ENCODE data around the gene IGSF9B. TPM values are rescaled to one million over a fixed set of nuclear protein-coding genes. Genes with fewer than 3 reads are reported as not detected.

The IGSF9B gene
- total and polyA plus RNA-seq, 2 of the 13 experiments (the other 11 are each of a cell fraction or from before 2014, with no cell fraction given), result not detected

- peaks cover 4 to 46% of the 10 kb centered on the region in 2 experiments for H3K27me3 ChIP-seq (ENCODE audit: control insufficient read depth in 1 of 2, insufficient read depth in 2 of 2, low read length in 2 of 2)
- H4K20me1 ChIP-seq (ENCODE audit: insufficient read depth, low read length), result no peaks in the 10 kb centered on the region
- H3K27ac ChIP-seq (ENCODE audit: extremely low read length, insufficient read depth, low read length), result no peak overlapping the region
- H3K4me2 ChIP-seq (ENCODE audit: low read depth, low read length), result no peak overlapping the region
- FAIRE-seq (no peak), ATAC-seq (no peak), DNase-seq (ENCODE audit: low spot score) (no peak)
- H2AFZ ChIP-seq (ENCODE audit: low read length), result no peak overlapping the region
- intact Hi-C loops (cut with micrococcal nuclease; ENCODE audit: unreplicated experiment) (no loop called here), in situ Hi-C loops (cut with HindIII; ENCODE audit: extremely low pct_ligation_motif_present, low pct_unique_long_range_greater_than_20kb) (no loop called here)
- no peak overlapping the region for H3K4me3 ChIP-seq (replicated peaks in 1 of 3; ENCODE audit: insufficient read depth in 1 of 3, low read depth in 2 of 3, low read length in 3 of 3)
- ChIA-PET POLR2A (no interaction called here), CTCF (ENCODE audit: low intra/inter-chr PET ratio, low total read pairs) (no interaction called here)
- 43% methylated on average over 13 of the region's 13 CpGs for WGBS (ENCODE audit: low lambda C conversion rate)
- H3K9me3 ChIP-seq (ENCODE audit: low read length), result no peaks in the 10 kb centered on the region
- no peaks in the 10 kb centered on the region for H3K79me2 ChIP-seq (ENCODE audit: insufficient read depth, low read length)
- H3K9ac ChIP-seq (ENCODE audit: insufficient read depth, low read depth, low read length), result no peak overlapping the region
- no TSS peak for BruUV-seq (replicated peaks)
- H3K4me1 ChIP-seq (ENCODE audit: insufficient read depth, low read length), result no peaks in the 10 kb centered on the region
- H3K36me3 ChIP-seq (replicated peaks in 1 of 2; ENCODE audit: control insufficient read depth in 1 of 2, insufficient read depth in 2 of 2, low read length in 2 of 2), result no peaks in the 10 kb centered on the region
- no peak for TF ChIP-seq ZNF256 (CRISPR knock-in tag; conservative IDR thresholded peaks at IDR 0.05)
- no peak for TF ChIP-seq ZFP82 (CRISPR knock-in tag; IDR thresholded peaks at IDR 0.05; ENCODE audit: borderline replicate concordance)
- no peak for TF ChIP-seq SP2 (CRISPR knock-in tag; IDR thresholded peaks at IDR 0.05)
- no peak for TF ChIP-seq ZNF282 (IDR thresholded peaks at IDR 0.05; ENCODE audit: partially characterized antibody)
- no peak for TF ChIP-seq ARID5B (CRISPR knock-in tag; IDR thresholded peaks at IDR 0.05)
- TF ChIP-seq HNRNPLL (IDR thresholded peaks at IDR 0.05; ENCODE audit: low read depth, low read length, poor library complexity, severe bottlenecking), result no peak
- no peak for TF ChIP-seq FOXP4 (CRISPR knock-in tag; IDR thresholded peaks at IDR 0.05)
- TF ChIP-seq ARNT2 (CRISPR knock-in tag; IDR thresholded peaks at IDR 0.05; ENCODE audit: low read depth), result no peak
- TF ChIP-seq PRDM15 (CRISPR knock-in tag; IDR thresholded peaks at IDR 0.05), result no peak
- TF ChIP-seq NFE2L2 (IDR thresholded peaks at IDR 0.05; ENCODE audit: low read length), result no peak
- TF ChIP-seq MED13 (CRISPR knock-in tag; IDR thresholded peaks at IDR 0.05), result no peak
- no peak for TF ChIP-seq ATF1 (CRISPR knock-in tag; IDR thresholded peaks at IDR 0.05)
- no peak for TF ChIP-seq HBP1 (CRISPR knock-in tag; IDR thresholded peaks at IDR 0.05; ENCODE audit: low read depth)
- TF ChIP-seq ZNF749 (CRISPR knock-in tag; IDR thresholded peaks at IDR 0.05; ENCODE audit: borderline replicate concordance), result no peak
- TF ChIP-seq ZNF614 (CRISPR knock-in tag; IDR thresholded peaks at IDR 0.05; ENCODE audit: borderline replicate concordance), result no peak
Observed at GRCh38 chr11:133993921-133994320, 37.2 kb upstream of the IGSF9B start.
